ENCODE measurements around the gene PRKAR1B. TPM values are rescaled to one million over a fixed set of nuclear protein-coding genes. Genes with fewer than 3 reads are reported as not detected.

The PRKAR1B gene
- total RNA-seq, 1 experiment from 2014 or later: 43.3 TPM

- Histone ChIP-seq H3K4ac (ENCODE audit: low read depth, low read length) (no peak overlapping the region), H3K23ac (ENCODE audit: insufficient read length, low read depth, low read length) (no peak overlapping the region), H3K27me3 (ENCODE audit: insufficient read depth, low read length) (no peaks in the 10 kb centered on the region), H2AFZ (ENCODE audit: low read length) (no peak overlapping the region), H3K14ac (ENCODE audit: insufficient read depth, low read length) (no peak overlapping the region), H3K79me2 (ENCODE audit: insufficient read depth, low read length) (no peaks in the 10 kb centered on the region), H3K4me2 (ENCODE audit: insufficient read depth, insufficient read length, low read length) (no peak overlapping the region), H3K9me3 (ENCODE audit: control insufficient read depth, low read depth, low read length) (no peaks in the 10 kb centered on the region), H4K8ac (replicated peaks; ENCODE audit: insufficient read length, low read depth, low read length) (no peak overlapping the region), H3T11ph (ENCODE audit: low read length) (no peak overlapping the region), H2AK5ac (ENCODE audit: insufficient read length, low read length) (no peak overlapping the region), H2BK20ac (ENCODE audit: low read depth, low read length, poor library complexity, severe bottlenecking) (no peak overlapping the region), H4K91ac (ENCODE audit: insufficient read length, low read depth, low read length) (no peak overlapping the region), H3K79me1 (ENCODE audit: insufficient read depth, low read depth, low read length, poor library complexity, severe bottlenecking) (no peaks in the 10 kb centered on the region), H2BK5ac (ENCODE audit: insufficient read length, low read length) (no peak overlapping the region), H2BK12ac (ENCODE audit: insufficient read length, low read depth, low read length) (no peak overlapping the region), H3K18ac (ENCODE audit: insufficient read length, low read depth, low read length) (no peak overlapping the region), H2BK15ac (ENCODE audit: low read depth, low read length) (no peak overlapping the region), H3K4me1 (ENCODE audit: insufficient read depth, low read length) (no peaks in the 10 kb centered on the region), H3K9ac (ENCODE audit: extremely low read depth, insufficient read length, low read length) (no peak overlapping the region), H3K23me2 (ENCODE audit: insufficient read length, low read depth, low read length, poor library complexity, severe bottlenecking) (no peaks in the 10 kb centered on the region), H3K56ac (ENCODE audit: insufficient read length, low read depth, low read length) (no peak overlapping the region), H2BK120ac (ENCODE audit: low read depth, low read length, poor library complexity, severe bottlenecking) (no peak overlapping the region), H3K27ac (ENCODE audit: insufficient read length, low read depth, low read length) (no peak overlapping the region), H4K20me1 (ENCODE audit: control insufficient read depth, insufficient read depth, insufficient read length) (no peaks in the 10 kb centered on the region), H4K5ac (ENCODE audit: insufficient read length, low read depth, low read length) (no peak overlapping the region)
- Mint-ChIP-seq H3K27ac (peak overlapping the region in 1 of 3 experiments; percentile 53; a peak in 2 of 7 replicates), H3K4me1 (no peaks in the 10 kb centered on the region), H3K36me3 (ENCODE audit: insufficient read depth in 1 of 3, low read depth in 3 of 3) (peaks cover 44 to 72% (median 63%) of the 10 kb centered on the region in 3 experiments), H3K9me3 (no peaks in the 10 kb centered on the region), H3K27me3 (ENCODE audit: low read depth) (no peaks in the 10 kb centered on the region), H3K4me3 (no peak overlapping the region)
- no peak for DNase-seq
- no peak for TF ChIP-seq CTCF (conservative IDR thresholded peaks at IDR 0.05)
- WGBS (ENCODE audit: extremely low coverage, insufficient read length, low lambda C conversion rate): no CpG with 5 or more reads among the region's 12 CpGs
These were observed 34.0 kb upstream of the PRKAR1B start for GRCh38 chr7:761101-761500.
